HG03060 (cell line): ENCODE measurements around the gene ADGRG1.
"Not testable (repeated sequence)": the region's sequence is repeated elsewhere in the genome, so short reads cannot be mapped to it uniquely, and the experiment has no call there.

Experiments
- ATAC-seq: cut with Tn5 transposase; IDR thresholded peaks from one replicate; pipeline ENCODE4 v1.9.1; 2021; ENCODE audit warnings: low read depth, moderate number of reproducible peaks; ENCODE audit not compliant: unreplicated experiment

ADGRG1 gene

GRCh38 chr16:57663917-57664661 is 35.7 kb downstream of the ADGRG1 start:
- ATAC-seq, result no peak

- ATAC-seq, result no peak
Measured at GRCh38 chr16:57664662-57665025, 36.2 kb downstream of the ADGRG1 start.

DNA sequence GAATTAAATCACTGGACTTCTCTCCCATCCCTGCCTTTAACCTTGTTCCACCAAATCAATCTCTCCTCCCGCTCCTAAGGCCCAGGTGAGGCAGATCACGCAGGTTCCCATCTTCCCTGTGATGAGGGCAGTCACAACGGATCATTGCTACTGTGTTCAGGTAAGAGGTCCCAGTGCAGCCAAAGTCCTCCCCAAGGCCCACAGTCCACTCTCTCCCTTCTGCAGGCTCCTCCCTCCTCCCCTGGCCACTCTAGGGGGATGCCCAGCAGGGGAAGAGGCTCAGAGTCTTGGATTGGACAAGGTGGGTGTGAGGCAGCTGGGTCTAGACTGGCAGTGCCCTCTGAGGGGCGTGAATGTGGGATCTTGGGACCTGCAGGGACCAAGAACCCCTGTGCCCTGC is 37.1 kb downstream of the ADGRG1 start:
- no peak for ATAC-seq

- no peak for ATAC-seq
Measured at GRCh38 chr16:57666353-57667047, 38.1 kb downstream of the ADGRG1 start.

DNA sequence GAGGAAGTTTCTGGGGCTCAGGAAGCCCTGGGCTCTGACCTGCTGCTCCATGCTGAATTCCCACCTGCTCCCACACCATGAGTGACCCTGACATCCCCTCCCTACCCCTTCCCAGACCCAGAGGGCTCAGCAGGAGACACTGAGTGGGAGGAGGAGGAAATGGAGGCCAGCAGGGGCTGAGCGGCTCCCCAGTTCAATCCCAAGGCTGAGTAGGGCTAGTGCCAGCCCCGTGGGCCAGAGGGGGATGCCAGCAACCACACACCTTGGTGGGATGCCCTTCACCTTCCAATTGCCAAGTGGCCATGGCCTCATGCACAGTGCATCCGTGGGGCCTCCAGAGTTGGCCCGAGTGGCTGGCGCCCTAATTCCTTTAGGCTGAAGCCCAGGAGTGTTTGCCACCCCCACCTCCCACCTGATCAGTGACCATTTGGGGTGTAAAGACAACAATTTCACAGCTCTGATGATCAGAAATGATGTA is 38.7 kb downstream of the ADGRG1 start:
- no peak for ATAC-seq

DNA sequence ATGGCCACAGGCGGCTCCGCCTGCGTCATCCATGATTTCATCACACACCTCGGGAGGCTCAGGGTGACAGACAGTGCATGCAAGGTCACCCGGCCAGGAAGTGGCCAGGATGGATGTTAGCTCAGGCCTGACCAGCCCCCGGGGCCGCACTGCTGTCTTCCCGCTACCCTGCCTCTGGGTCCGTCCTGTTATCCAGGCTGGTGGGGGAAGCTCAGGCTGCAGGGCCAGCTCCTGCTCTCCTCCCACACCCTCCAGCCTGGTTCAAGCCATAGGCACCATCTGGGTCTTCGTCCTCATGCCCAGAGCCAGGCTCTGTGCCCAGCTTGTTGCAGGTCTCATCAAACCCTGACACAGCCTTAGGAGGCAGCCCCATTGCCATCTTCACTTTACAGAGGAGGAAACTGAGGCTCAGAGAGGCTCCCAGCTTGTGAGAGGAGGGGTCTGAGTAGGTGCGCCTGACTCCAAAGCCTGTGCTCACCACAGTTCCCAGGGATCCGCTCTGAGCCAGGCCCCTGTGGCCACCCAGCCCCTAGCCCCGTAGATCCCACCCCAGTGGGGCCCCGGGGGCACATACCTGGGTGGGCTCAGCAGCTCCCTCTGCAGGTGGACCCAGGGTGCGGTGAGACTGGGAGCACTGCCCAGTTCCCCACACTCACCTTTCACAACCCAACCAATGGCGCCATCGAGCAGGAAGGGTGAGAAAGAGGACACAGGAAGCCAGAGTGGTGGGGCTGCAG is 39.3 kb downstream of the ADGRG1 start:
- ATAC-seq, result no peak

GRCh38 chr16:57668263-57668571 is 39.8 kb downstream of the ADGRG1 start, which contains the start of gene ADGRG3:
TSS of gene ADGRG3 (plus strand) at chr16:57668306. CDS start at chr16:57668348, 42 bp downstream.
- no peak for ATAC-seq

DNA sequence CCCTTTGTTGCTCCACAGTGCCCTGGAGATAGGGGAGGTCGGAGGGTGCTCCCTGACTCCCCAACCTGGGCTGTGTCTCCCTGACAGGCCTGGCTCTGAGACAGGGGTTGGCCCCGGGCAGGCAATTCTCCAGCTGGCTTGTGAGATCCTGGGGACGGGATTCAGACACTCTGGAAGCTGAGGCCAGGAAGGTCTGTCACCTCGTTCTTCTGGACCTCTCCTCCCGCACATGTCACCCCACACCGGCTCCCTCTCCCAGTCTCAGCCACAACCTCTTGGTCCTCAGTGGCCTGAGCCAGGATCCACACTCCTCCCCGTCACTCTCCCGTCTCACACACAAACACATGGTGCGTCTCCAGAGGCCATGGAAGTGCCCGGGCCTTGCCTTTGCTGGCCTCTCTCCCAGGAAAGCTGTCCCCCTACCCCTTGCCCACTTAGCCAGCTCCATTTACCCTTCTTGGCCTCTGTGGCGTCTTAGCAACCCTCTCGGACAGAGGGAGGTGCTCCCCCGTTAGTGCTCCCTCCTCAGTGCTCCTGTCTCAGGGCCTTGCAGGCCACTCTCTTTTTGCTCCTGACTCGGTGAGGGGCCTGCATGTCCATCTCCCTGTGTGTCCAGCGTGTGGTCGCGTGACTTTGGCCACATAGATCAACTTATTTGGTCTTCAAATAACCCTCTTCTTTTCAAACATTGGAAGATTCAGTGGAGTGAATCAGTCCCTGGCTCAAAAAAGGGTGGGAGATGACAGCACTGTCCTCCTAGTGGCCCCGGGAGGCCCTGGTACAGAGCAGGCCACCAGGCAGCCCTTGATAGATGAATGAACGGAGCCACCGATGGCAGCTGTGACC is 40.4 kb downstream of the ADGRG1 start:
- ATAC-seq, result no peak

- ATAC-seq, result no peak
Measured at GRCh38 chr16:57669476-57670162, 41.2 kb downstream of the ADGRG1 start.

DNA sequence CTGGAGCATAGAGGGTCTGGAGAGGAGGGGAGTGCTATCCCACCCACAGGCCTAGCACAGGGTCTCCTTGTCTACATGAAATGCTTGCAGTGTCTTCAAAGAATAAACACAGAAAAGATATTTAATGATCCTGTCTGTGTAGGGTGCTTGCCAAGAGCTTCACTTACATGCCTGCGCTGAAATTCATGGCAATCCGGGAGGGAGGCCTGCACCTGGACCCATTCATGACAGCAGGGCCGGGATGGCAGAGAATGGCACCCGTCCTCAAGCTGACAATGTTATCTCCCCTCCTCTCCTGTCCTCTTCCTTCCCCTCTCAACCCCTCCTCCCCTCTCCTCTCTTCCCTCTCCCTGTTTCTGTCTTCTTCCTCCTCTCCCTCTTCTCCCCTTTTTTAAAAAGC is 41.8 kb downstream of the ADGRG1 start:
- no peak for ATAC-seq

DNA sequence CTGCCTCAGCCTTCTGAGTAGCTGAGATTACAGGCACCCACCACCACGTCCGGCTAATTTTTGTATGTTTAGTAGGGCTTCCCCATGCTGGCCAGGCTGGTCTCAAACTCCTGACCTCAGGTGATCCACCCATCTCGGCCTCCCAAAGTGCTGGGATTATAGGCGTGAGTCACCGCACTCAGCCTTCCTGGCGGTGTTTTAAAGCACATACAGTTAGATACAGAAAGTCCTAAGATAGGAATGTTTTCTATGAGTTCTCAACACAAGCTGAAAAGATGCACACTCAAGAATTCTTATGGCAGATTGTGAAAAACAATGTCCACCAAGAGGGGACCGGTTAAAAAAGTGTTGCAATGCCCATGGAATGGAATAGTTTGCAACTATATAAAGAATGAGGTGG is 43.0 kb downstream of the ADGRG1 start:
- ATAC-seq, result not testable (repeated sequence)

DNA sequence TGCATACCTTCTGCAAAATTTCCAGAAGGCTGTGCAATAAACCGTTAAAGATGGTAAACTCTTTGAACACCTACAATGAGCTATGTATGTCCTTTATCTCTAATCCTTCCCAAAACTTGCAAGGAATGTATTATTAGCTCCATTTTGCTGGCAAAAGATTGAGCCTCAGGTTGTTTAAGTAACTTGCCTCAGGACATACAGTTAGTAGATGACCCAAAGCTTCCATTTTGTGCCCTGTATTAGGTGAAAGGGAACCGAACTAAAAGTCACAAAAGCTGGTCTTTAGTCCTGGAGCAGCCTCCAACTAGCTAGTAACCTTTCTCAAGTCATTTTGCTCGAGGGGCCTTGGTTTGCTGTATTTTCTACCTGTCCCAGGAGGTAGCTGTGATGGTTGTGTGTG is 44.0 kb downstream of the ADGRG1 start:
- no peak for ATAC-seq

DNA sequence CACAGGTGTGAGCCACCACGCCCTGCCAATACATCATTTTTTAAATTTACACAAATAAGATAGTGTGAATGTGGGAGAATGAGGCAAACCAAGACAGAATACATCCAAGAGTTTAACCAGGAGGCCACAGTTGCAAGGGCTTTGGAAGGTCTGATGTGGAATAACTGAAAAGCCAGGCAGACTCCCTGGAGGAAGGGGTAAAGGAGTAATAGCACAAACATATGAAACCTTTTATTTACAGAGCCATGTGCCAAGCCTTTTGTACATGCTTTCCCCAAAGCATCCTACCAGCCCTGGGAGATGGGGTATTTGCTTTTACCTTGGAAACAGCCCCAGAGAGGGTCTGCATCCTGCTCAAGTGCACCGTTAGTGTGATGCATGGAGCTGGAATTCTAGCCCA is 44.4 kb downstream of the ADGRG1 start:
- ATAC-seq, result no peak

DNA sequence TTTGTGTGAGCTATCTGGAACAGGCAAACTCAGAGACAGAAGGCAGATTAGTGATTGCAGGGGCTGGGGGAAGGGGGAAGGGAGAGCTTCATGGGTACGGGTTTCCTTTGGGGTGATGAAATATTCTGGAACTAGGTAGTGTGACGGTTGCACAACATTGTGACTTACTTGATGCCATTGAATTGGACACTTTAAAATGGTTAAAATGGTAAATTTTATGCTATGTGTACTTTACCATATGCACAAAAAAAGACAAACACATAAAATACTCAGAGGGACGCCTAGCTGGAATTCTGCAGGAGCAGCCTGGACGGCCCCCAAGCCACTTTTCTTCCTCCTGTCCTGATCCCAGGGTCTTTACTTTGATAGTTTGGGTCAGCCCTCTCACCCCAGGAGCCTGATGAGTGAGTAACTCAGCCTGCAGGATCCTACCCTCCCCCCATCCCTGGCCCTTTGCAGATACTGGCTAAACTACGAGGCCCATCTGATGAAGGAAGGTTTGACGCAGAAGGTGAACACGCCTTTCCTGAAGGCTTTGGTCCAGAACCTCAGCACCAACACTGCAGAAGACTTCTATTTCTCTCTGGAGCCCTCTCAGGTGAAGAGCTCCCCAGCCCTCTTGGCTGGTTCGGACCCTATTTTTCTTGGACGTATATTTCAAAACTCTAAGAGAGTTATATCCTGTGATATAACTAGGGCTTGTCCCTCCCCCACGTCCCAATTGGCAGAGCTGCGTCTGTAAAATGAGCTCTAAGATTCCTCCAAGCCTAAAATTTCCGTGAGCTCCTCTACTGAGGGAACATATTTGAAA is 47.5 kb downstream of the ADGRG1 start:
- ATAC-seq, result no peak

GRCh38 chr16:57676553-57677085 is 48.2 kb downstream of the ADGRG1 start:
- ATAC-seq, result no peak

DNA sequence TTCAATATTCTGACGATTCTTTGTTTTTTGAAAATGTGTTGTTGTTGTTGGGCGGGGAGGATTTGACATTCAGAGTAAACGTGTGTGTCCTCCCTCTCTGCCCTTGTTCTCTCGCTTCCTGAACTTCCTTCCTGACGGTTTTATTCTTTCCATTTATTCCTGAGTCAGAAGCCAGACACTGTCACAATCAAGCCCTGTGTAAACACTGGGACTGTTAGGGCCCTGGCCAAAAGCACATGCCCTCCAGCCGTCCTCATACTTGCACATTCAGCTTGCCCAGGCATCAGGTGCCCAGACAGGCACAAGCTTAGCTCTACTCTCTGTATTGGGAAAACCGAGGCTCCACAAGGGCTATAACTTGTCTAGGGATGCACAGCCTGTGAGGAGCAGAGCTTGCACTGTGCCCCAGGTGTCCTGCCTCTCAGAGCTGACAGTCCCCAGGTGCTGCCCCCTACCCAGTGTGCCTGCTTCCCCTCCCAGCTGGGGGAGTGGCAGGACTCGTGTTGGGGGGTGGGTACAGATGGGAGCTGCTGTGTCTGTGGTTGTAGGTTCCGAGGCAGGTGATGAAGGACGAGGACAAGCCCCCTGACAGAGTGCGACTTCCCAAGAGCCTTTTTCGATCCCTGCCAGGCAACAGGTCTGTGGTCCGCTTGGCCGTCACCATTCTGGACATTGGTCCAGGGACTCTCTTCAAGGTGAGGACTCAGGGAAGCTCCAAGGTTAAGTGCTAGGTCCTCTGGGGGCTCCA is 49.4 kb downstream of the ADGRG1 start:
- ATAC-seq, result no peak

DNA sequence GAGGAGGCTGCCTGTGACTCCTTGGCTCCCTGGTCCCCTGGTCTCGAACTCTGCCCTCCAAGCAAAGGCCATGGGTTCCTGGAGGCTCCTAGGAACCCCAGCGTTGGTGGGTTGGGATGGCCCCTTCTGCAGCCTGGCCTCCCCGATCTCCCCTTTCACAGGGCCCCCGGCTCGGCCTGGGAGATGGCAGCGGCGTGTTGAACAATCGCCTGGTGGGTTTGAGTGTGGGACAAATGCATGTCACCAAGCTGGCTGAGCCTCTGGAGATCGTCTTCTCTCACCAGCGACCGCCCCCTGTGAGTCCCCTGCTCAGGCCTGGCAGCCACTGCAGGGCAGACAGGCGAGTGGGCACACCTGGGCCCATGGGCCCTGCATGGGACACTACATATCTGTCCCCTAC is 50.6 kb downstream of the ADGRG1 start:
- ATAC-seq, result no peak

GRCh38 chr16:57679767-57680482 is 51.5 kb downstream of the ADGRG1 start:
- no peak for ATAC-seq
